Fibroblast of skin of left quadriceps (primary cell): ENCODE measurements around the gene MT2A.
"Not testable (repeated sequence)": the region's sequence is repeated elsewhere in the genome, so short reads cannot be mapped to it uniquely, and the experiment has no call there.

Experiments used
- DNase-seq, 2 experiments: peaks; one replicate each; pipeline ENCODE4 v3.0.0-alpha.2; 2013; ENCODE audit warnings: low read depth in 2 of 2

MT2A gene

DNA sequence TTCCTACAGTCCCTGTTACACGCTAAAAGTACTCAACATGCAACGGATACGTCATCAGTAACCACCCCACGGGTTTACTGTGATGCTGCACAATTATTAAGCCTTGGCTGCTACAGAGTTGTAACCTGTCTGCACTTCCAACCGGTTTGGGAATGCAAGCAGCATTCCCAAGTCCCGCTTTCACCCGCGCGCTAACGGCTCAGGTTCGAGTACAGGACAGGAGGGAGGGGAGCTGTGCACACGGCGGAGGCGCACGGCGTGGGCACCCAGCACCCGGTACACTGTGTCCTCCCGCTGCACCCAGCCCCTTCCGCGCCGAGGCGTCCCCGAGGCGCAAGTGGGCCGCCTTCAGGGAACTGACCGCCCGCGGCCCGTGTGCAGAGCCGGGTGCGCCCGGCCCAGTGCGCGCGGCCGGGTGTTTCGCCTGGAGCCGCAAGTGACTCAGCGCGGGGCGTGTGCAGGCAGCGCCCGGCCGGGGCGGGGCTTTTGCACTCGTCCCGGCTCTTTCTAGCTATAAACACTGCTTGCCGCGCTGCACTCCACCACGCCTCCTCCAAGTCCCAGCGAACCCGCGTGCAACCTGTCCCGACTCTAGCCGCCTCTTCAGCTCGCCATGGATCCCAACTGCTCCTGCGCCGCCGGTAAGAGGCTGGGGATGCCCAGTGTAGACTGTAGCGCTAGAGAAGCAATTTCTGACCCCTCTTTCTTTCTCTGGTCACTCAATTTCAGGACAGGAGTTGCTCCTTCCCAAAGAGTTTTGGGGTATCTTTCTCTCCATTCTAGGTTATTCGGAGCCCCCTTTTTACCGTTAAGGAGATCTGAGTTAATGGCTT lies at the start of gene MT2A:
Gene MT2A (plus strand): TSS at position 542 of the 833 bp plus-strand sequence. CDS start 72 bp downstream, at position 614.
- DNase-seq, result peak; percentile 88

DNA sequence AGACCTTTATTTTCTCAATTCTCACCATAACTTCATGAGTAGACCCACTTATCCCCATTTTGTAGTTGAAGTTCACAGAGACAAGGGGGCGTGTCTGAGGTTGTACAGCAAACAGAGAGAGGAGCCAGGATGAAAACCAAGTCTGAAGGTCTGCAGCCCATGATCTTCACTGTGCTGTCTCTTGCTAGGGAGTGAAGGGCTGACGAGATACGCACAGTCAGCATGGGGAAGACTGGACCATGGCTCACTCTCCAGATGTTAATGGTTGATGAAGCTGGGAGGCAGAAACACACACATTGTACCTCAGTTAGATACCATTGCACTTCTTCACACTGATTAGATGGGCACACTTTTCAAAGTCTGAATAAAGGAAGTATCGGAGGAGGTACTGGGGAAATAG lies 49.3 kb upstream of the MT2A start:
- DNase-seq, result no peak

DNA sequence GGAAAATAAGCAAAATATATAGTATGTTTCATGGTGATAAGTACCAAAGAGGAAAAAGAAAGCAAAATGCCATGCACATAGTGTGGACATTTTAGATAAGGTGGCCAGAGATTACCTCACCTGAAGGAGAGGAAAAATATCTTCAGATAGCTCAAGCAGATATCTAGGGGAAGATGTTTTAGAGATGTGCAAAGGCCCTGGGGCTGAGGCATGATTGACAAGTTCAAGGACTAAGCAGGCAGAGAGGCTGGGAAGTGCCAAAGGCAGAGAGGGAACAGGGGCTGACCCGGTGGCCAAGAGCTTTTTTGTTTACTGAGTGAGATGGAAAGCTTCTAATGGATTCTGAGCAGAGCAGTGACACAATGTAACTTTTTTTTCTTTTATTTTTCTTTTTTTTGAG lies 47.9 kb upstream of the MT2A start:
- no peak for DNase-seq

GRCh38 chr16:56561126-56561525 lies 47.3 kb upstream of the MT2A start:
- DNase-seq, result no peak

DNA sequence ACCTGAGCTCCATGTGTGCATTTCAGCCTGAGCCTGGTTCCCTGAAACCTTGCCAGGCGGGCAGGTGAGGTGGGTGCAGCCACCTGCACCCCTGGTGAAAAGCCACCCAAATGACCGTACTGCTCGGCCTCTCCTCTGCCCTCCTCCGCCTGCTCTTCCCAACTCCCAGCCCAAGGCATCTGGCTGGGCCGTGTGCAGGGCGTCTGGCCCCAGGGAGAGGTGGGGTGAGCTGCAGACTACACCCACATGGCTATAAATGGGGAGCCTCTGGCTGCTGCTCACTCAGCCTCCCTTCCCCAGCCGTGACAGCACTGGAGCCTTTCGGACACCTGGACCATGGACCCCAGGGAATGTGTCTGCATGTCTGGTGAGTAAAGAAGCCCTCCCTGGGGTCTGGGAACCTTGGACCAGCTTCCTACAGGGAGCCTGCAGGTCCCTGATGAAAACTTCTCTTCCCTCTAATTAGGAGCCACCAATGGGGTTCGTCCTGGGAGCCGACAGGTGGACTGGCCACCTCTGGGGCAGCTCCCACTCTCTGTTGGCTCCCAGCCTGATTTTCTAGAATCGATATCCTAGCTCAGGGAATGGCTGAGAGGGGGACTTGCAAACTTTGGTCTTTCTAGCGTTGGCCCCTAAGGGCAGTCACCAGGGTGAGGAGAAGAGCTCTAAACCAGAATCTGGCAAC lies 43.4 kb upstream of the MT2A start, which contains the start of gene MT4:
Gene MT4 (plus strand): TSS at position 281 of the 685 bp plus-strand sequence. CDS start 56 bp downstream, at position 337.
- no peak for DNase-seq

DNA sequence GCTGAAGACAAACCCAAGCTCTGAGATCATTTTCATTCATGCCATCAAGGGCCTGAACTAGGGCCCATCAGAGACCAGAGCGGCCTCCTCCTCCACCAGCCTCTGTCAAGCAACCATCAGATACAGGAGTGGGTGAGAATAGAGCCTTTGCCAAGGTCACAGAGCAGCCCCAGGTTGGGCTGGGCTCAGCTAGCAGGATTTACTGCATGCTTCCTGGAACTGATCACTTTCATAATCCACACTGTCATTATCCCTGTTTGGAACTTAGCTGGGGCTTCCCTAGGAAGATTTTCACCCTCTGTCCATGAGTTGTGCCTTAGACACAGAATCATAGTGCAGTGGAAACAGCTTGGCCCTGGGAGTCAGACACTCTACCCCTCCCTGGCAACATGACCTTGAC lies 38.4 kb upstream of the MT2A start:
- no peak for DNase-seq

DNA sequence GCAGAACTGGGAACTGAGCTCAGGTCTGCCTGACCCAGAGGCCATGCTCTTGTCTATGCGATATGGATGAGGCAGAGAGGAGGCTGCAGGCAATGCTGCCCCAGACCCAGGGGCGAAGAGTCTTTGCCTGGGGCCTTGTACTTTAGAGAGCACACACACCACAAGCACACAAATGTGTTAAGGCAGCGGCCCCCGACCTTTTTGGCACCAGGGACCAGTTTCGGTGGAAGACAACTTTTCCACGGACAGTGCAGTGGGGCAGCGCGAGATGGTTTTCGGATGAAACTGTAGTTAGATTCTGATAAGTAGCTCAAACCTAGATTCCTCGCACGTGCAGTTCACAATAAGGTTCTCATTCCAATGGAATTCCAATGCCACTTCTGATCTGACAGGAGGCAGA lies 36.9 kb upstream of the MT2A start:
- DNase-seq, result no peak

DNA sequence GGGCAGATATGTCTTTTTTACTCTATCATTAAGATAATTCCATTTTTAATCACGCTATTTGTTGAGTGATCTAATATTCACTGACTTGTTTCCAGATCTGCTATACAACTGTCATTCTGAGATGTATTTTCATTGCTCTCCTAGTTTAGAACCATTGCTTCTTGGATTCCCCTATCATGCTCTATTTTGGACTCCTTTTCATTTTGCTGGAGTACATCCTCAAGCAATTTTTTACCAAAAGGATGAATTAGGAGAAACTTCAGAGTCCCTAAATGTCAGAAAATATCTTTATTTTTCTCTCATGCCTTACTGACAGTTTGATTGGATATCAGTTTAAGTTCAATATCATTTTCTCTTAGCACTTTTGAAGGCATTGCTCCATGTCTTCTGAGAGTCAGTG lies 33.8 kb upstream of the MT2A start:
- DNase-seq, result no peak

- peak; percentile 9 to 17 for DNase-seq
These were observed 31.6 kb upstream of the MT2A start for GRCh38 chr16:56576585-56577299.

GRCh38 chr16:56577300-56577625 lies 31.1 kb upstream of the MT2A start:
- no peak for DNase-seq

- DNase-seq, result no peak
These were observed 27.9 kb upstream of the MT2A start for GRCh38 chr16:56580391-56581048.

DNA sequence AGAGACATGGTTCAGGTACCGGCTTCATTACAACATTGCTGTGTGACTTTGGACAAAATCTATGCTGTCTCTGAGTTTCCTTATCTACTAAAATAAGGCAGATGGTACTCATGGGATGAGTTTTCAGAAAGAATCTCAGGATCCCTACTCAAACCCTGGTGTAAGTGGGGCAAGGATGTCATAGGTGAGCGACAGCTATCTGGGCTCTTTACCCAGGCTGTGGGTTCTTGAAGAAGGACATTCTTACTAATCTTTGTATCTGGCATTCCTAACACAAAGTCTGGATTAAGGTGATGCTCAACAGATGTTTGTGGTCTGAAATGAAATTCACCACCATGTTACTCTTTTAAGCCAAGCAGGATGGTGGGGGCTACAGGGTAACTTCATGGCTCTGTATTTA lies 25.5 kb upstream of the MT2A start:
- not testable (repeated sequence) for DNase-seq

DNA sequence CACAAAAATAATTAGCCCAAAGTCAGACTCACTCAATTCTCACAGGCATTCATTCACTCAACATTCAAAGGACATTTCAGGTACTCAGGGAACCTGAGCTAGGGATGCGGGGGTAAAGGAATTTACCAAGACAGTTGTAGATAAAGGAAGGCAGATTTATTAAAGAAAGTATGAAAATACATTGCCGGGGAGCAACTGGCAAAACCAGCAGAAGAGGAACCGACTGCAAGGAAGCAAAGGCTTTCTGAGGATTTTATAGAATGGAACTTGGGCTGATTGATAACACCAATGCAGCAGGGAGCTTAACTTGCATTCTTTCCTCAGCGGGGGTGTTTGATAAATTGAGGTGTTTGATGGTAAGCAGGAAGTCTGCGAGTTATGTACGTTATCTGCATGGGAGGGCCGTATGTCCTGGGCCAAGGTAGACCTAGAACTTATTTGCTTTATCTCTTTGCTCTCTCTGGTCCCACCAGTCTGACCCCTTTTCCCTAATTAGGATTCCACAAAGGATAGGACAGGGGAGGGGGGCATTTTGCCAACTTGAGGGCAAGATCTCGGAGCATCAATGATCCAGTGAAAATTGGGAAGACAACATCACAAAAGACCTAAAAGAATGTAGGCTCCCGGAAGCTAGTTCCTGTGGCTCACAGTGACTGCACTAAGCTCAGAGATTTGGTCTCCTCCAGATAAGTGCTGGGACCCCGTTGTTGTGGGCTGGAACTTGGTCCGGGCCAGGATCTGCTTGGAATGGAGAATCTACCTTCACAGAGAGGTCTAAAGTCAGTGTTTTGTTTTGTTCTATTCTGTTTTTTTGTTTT lies 24.8 kb upstream of the MT2A start:
- DNase-seq, result no peak

GRCh38 chr16:56584276-56584675 lies 24.1 kb upstream of the MT2A start:
- no peak for DNase-seq

DNA sequence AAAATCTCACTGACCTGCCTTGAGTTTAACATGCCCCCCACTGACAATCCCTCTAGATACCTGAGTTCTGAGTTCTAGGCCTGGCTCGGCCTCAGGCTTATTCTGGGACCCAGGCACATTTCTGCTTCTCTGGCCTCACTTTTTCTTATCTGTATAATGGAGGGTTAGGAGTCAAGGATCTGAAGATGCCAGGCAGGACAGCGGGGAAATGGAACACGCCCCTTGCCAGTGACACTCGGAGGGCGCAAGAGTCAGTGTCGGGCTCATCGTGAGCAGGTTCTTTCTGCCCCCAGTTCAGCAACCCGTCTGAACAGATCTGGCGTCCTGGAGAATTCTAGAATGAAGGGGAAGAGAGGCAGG lies 19.6 kb upstream of the MT2A start:
- DNase-seq, result no peak

GRCh38 chr16:56589141-56590039 lies 19.0 kb upstream of the MT2A start, which contains the start of gene MT3:
TSS of gene MT3 (plus strand) at chr16:56589528. CDS start at chr16:56589591, 63 bp downstream.
- DNase-seq, result no peak

- no peak for DNase-seq
These were observed 16.9 kb upstream of the MT2A start for GRCh38 chr16:56591377-56592060.

DNA sequence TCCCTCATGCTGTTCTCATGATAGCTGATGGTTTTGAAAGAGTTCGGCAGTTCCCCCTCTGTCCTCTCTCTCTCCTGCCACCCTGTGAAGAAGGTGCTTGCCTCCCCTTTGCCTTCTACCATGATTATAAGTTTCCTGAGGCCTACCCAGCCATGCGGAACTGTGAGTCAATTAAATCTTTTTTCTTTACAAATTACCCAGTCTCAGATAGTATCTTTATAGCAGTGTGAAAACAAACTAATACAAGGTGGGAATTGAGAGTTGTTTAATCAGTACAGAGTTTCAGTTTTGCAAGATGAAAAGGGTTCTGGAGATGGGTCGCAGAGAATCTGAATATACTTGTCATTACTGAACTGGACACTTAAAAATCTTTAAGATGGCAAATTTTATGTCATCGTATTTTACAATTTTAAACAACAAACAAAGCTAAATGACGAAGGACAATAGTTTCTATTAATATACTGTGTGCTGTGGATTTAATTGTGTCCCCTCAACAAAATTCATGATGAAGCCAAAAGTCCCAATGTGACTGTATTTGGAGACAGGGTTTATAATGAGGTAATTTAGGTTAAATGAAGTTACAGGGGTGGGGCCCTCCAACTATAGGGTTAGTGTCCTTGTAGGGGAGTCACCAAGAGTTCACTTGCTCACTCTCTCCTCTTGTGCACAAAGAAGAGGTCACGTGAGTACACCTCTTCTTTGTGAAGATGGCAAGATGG lies 14.7 kb upstream of the MT2A start:
- DNase-seq, result no peak

- no peak for DNase-seq
These were observed 14.1 kb upstream of the MT2A start for GRCh38 chr16:56594292-56594619.
